Type B pancreatic cell (in vitro differentiated cells): Measurements from ENCODE around the gene SND1. TPM values are rescaled to one million over a fixed set of nuclear protein-coding genes. Genes with fewer than 3 reads are reported as not detected.

Source experiments
- DNase-seq: peaks from one replicate; pipeline ENCODE4 v3.0.0; 2021; ENCODE audit warnings: mixed read lengths; ENCODE audit not compliant: unreplicated experiment; ENCODE audit errors: extremely low spot score
- H3K27ac Mint-ChIP-seq: 2 replicates; pipeline ENCODE4 v1.8.0; 2021; ENCODE audit warnings: mild to moderate bottlenecking, mixed read lengths
- H3K27me3 Mint-ChIP-seq: 2 replicates; pipeline ENCODE4 v1.8.0; 2021; ENCODE audit warnings: mixed read lengths
- H3K36me3 Mint-ChIP-seq: 2 replicates; pipeline ENCODE4 v1.8.0; 2021; ENCODE audit warnings: mixed read lengths
- H3K4me1 Mint-ChIP-seq: one replicate; pipeline ENCODE4 v1.8.0; 2021; ENCODE audit warnings: mixed read lengths; ENCODE audit not compliant: unreplicated experiment
- H3K4me3 Mint-ChIP-seq: 2 replicates; pipeline ENCODE4 v1.8.0; 2021; ENCODE audit warnings: mild to moderate bottlenecking, mixed read lengths
- H3K9me3 Mint-ChIP-seq: 2 replicates; pipeline ENCODE4 v1.8.0; 2021; ENCODE audit warnings: mixed read lengths
- CTCF ChIP-seq: fragments of 200-600 bp; sonication (generic); conservative IDR thresholded peaks from 2 replicates; pipeline ENCODE4 v1.5.0; 2021; ENCODE audit warnings: antibody characterized with exemption, mild to moderate bottlenecking
- total RNA-seq: library from RNA; stranded (reverse); gene quantifications from 2 replicates; pipeline ENCODE4 v1.2.1, GENCODE V29; 2021; ENCODE audit warnings: low replicate concordance

SND1 gene
- total RNA-seq, 1 donor from 2014 or later: 199 TPM

- Mint-ChIP-seq H3K36me3 (peaks cover 19% of the 10 kb centered on the region), H3K27me3 (no peaks in the 10 kb centered on the region), H3K4me3 (no peak overlapping the region), H3K4me1 (peaks cover 59% of the 10 kb centered on the region), H3K27ac (no peak overlapping the region), H3K9me3 (no peaks in the 10 kb centered on the region)
- peak; percentile 57 for TF ChIP-seq CTCF
- DNase-seq: no peak
These were observed 368.2 kb downstream of the SND1 start for GRCh38 chr7:128020159-128020558.

- Mint-ChIP-seq H3K4me1 (peaks cover 63% of the 10 kb centered on the region), H3K9me3 (no peaks in the 10 kb centered on the region), H3K27me3 (no peaks in the 10 kb centered on the region), H3K4me3 (peak overlapping the region; percentile 21), H3K36me3 (peaks cover 21% of the 10 kb centered on the region), H3K27ac (peak overlapping the region; percentile 2)
- no peak for TF ChIP-seq CTCF
- no peak for DNase-seq
These were observed 369.4 kb downstream of the SND1 start for GRCh38 chr7:128021366-128021765.

GRCh38 chr7:128022631-128023532 lies 370.9 kb downstream of the SND1 start:
- TF ChIP-seq CTCF: no peak
- Mint-ChIP-seq H3K9me3 (no peaks in the 10 kb centered on the region), H3K36me3 (peaks cover 17% of the 10 kb centered on the region), H3K4me3 (peak overlapping the region; percentile 48), H3K27me3 (no peaks in the 10 kb centered on the region), H3K4me1 (peaks cover 58% of the 10 kb centered on the region), H3K27ac (peak overlapping the region; percentile 46)
- no peak for DNase-seq

GRCh38 chr7:128024151-128024550 lies 372.2 kb downstream of the SND1 start:
- Mint-ChIP-seq H3K36me3 (peaks cover 23% of the 10 kb centered on the region), H3K4me1 (peaks cover 54% of the 10 kb centered on the region), H3K27ac (no peak overlapping the region), H3K9me3 (no peaks in the 10 kb centered on the region), H3K27me3 (peaks cover 3% of the 10 kb centered on the region), H3K4me3 (no peak overlapping the region)
- no peak for DNase-seq
- TF ChIP-seq CTCF: no peak

GRCh38 chr7:128025380-128025779 lies 373.4 kb downstream of the SND1 start:
- Mint-ChIP-seq H3K27ac (no peak overlapping the region), H3K9me3 (no peaks in the 10 kb centered on the region), H3K36me3 (peaks cover 27% of the 10 kb centered on the region), H3K4me3 (no peak overlapping the region), H3K4me1 (peaks cover 52% of the 10 kb centered on the region), H3K27me3 (peaks cover 11% of the 10 kb centered on the region)
- no peak for TF ChIP-seq CTCF
- no peak for DNase-seq
